Measurements from ENCODE around the gene ACY1.

- TF ChIP-seq CTCF (IDR thresholded peaks at IDR 0.05; ENCODE audit: low read length) (no peak), EZH2phosphoT487 (IDR thresholded peaks at IDR 0.05; ENCODE audit: low read length) (no peak)
These were observed 27.1 kb downstream of the ACY1 start for GRCh38 chr3:52010431-52010830.

Measured in MM.1S (cell line).